ENCODE measurements around the gene RAP2C. TPM values are rescaled to one million over a fixed set of nuclear protein-coding genes. Genes with fewer than 3 reads are reported as not detected.
A peak's percentile ranks its signal among the peaks of the same experiment; 100 is the strongest.

Gene RAP2C
- total RNA-seq, 1 donor from 2014 or later, result 50.7 TPM

DNA sequence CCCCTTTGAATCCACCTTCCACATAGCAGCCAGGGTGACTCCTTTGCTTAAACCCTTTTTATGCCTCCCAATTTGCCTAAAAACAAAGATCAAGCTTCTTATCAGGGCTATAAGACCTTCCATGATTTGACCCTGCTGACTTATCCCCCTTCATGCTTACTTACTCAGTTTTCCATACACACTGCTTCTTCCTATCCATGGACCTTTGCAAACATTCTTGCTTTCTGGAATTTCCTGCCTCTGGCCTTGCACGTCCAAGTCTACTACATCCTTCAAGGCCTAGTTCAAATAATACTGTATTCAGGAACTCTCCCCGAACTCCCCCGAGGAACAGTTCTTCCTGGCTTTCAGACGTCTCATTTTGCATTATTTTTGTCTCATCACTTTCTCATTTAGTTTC, 31.8 kb downstream of the RAP2C start:
- no peak overlapping the region for H3K4me3 Mint-ChIP-seq
- H3K27ac Mint-ChIP-seq, result peak overlapping the region; percentile 25
- H3K36me3 Mint-ChIP-seq, result no peaks in the 10 kb centered on the region
- peaks cover 5% of the 10 kb centered on the region for H3K9me3 Mint-ChIP-seq
- TF ChIP-seq, protein P1, sequence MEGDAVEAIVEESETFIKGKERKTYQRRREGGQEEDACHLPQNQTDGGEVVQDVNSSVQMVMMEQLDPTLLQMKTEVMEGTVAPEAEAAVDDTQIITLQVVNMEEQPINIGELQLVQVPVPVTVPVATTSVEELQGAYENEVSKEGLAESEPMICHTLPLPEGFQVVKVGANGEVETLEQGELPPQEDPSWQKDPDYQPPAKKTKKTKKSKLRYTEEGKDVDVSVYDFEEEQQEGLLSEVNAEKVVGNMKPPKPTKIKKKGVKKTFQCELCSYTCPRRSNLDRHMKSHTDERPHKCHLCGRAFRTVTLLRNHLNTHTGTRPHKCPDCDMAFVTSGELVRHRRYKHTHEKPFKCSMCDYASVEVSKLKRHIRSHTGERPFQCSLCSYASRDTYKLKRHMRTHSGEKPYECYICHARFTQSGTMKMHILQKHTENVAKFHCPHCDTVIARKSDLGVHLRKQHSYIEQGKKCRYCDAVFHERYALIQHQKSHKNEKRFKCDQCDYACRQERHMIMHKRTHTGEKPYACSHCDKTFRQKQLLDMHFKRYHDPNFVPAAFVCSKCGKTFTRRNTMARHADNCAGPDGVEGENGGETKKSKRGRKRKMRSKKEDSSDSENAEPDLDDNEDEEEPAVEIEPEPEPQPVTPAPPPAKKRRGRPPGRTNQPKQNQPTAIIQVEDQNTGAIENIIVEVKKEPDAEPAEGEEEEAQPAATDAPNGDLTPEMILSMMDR (conservative IDR thresholded peaks at IDR 0.05), result no peak
- no peak for DNase-seq (ENCODE audit: extremely low spot score, unreplicated experiment)
- peaks cover 21% of the 10 kb centered on the region for H3K4me1 Mint-ChIP-seq (ENCODE audit: unreplicated experiment)
- no peaks in the 10 kb centered on the region for H3K27me3 Mint-ChIP-seq

DNA sequence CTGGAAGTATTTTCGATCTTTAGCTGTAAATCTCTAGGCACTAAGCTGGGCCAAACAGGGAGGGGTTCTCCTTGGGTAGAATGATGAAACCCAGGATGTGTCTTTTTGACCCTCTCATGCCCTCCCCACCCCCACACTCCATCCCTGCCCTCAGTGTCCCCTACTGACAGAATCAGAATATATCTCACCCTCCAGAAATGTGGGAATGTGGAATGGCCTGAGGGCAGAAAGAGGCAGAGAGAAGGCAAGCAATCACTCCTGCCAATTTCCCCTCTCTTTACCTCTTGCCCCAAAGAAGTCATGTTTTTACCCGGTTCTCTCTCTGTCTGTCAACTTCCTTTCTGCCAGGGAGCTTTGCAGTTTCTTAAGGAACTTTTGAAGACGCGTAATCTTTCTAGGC, 34.4 kb downstream of the RAP2C start:
- Mint-ChIP-seq H3K27me3 (no peaks in the 10 kb centered on the region), H3K27ac (no peak overlapping the region), H3K4me3 (no peak overlapping the region), H3K9me3 (peaks cover 5% of the 10 kb centered on the region), H3K36me3 (no peaks in the 10 kb centered on the region), H3K4me1 (ENCODE audit: unreplicated experiment) (peaks cover 21% of the 10 kb centered on the region)
- TF ChIP-seq, protein P1 (conservative IDR thresholded peaks at IDR 0.05), result no peak
- DNase-seq (ENCODE audit: extremely low spot score, unreplicated experiment), result no peak

DNA sequence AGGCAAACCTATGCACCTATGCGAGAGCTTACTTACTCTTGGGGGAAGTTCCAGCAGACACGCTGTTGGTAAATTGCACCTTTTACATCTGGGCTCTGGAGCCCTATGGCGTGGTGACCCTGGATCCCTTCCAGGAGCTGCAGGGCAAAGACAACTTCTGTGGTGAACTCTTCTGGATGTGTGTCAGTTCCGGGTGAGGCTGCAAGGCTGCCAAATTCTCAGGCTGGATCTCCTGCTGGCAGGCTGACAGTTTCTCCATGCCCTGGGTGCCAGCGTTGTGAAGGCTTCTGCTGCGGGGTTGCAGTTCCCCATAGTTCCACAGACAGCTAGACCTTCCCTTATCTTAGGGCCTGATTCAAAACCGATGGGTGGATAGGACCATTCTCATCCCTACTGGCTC, 37.9 kb downstream of the RAP2C start:
- Mint-ChIP-seq H3K9me3 (no peaks in the 10 kb centered on the region), H3K27ac (no peak overlapping the region), H3K36me3 (no peaks in the 10 kb centered on the region), H3K4me3 (no peak overlapping the region), H3K4me1 (ENCODE audit: unreplicated experiment) (peaks cover 10% of the 10 kb centered on the region), H3K27me3 (no peaks in the 10 kb centered on the region)
- DNase-seq (ENCODE audit: extremely low spot score, unreplicated experiment), result no peak
- TF ChIP-seq, protein P1 (conservative IDR thresholded peaks at IDR 0.05), result no peak

DNA sequence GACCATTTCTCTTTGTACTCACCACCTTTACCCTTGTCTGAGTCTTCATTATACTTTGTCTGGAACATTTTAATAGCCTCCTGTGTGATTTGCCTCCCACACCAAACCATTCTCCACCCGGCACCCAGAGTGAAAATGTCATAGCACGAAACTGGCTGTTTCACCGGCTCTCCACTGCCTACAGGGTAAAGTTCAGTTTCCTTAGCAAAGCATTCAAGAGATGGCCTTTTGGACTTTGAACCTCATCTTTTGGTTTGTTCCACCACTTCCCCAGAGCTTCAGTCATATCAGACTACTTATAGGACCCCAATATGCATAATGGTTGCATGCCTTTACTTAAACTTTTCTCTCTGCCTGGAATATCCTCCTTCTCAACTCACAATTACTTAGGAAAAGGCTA, 38.3 kb downstream of the RAP2C start:
- DNase-seq (ENCODE audit: extremely low spot score, unreplicated experiment), result no peak
- H3K4me1 Mint-ChIP-seq (ENCODE audit: unreplicated experiment), result peaks cover 10% of the 10 kb centered on the region
- TF ChIP-seq, protein P1 (conservative IDR thresholded peaks at IDR 0.05), result no peak
- no peaks in the 10 kb centered on the region for H3K9me3 Mint-ChIP-seq
- H3K27ac Mint-ChIP-seq, result no peak overlapping the region
- no peaks in the 10 kb centered on the region for H3K27me3 Mint-ChIP-seq
- H3K4me3 Mint-ChIP-seq, result no peak overlapping the region
- no peaks in the 10 kb centered on the region for H3K36me3 Mint-ChIP-seq

DNA sequence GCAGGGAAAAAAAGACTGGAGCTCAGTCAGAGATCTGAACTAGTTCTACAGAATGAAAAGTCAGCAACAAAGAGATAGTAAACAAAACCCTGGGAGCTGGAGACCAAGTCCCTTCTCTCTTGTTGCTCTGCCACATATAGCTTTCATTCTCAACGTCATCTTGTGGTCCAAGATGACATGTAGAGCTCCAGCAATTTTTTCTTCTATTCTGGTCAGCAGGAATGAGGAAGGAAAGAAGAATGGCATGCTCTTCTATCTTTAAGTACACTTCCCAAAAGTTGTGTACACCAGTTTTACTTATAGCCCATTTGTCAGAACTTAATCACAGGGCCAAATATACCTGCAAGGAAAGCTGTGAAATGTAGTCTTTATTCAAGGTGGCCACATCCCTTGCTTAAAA, 45.6 kb downstream of the RAP2C start:
- no peaks in the 10 kb centered on the region for H3K36me3 Mint-ChIP-seq
- no peaks in the 10 kb centered on the region for H3K9me3 Mint-ChIP-seq
- peaks cover 6% of the 10 kb centered on the region for H3K4me1 Mint-ChIP-seq (ENCODE audit: unreplicated experiment)
- DNase-seq (ENCODE audit: extremely low spot score, unreplicated experiment), result no peak
- H3K27ac Mint-ChIP-seq, result no peak overlapping the region
- TF ChIP-seq, protein P1 (conservative IDR thresholded peaks at IDR 0.05), result no peak
- H3K27me3 Mint-ChIP-seq, result no peaks in the 10 kb centered on the region
- no peak overlapping the region for H3K4me3 Mint-ChIP-seq

DNA sequence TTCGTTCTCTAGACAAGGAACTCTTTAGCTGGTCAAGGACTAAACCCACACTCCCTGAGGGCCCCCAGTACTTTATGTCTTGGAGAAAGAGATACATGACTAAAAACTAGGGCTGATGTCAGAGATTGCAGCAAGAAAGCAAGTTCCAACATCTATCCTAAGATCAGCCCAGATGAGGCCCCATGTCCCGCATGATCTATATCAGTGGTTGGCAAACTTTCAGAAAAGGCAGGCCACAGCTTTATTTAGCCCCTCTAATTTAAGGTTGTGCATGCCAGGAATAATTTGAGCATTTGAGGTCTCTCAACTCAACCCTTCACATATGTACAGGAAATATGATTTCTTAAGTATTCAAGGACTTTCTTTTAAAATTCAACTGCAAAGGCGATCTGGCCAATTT, 47.4 kb downstream of the RAP2C start:
- no peaks in the 10 kb centered on the region for H3K9me3 Mint-ChIP-seq
- H3K4me1 Mint-ChIP-seq (ENCODE audit: unreplicated experiment), result peaks cover 6% of the 10 kb centered on the region
- DNase-seq (ENCODE audit: extremely low spot score, unreplicated experiment), result no peak
- H3K27ac Mint-ChIP-seq, result no peak overlapping the region
- no peaks in the 10 kb centered on the region for H3K27me3 Mint-ChIP-seq
- H3K4me3 Mint-ChIP-seq, result no peak overlapping the region
- no peaks in the 10 kb centered on the region for H3K36me3 Mint-ChIP-seq
- TF ChIP-seq, protein P1 (conservative IDR thresholded peaks at IDR 0.05), result no peak
